Keratinocyte (primary cell): ENCODE measurements around the gene CAPZB. TPM values are rescaled to one million over a fixed set of nuclear protein-coding genes. Genes with fewer than 3 reads are reported as not detected.
A peak's percentile ranks its signal among the peaks of the same experiment; 100 is the strongest.

ENCODE experiments used
- DNase-seq: peaks from one replicate; pipeline ENCODE4 v3.0.0-alpha.2; 2011; ENCODE audit warnings: low read depth, missing footprints, low spot score
- FAIRE-seq: peaks from 2 replicates; lab custom pipeline; 2011; peaks lifted over from hg19 to GRCh38; lab: Jason Lieb, UNC
- H2AFZ ChIP-seq: 2 replicates; pipeline ENCODE4 v1.6.0; 2012; ENCODE audit warnings: low read length, control low read depth, inconsistent platforms; ENCODE audit not compliant: control insufficient read depth
- H3K27ac ChIP-seq: 2 replicates; pipeline ENCODE4 v1.5.1; 2011; ENCODE audit warnings: low read length; ENCODE audit not compliant: control insufficient read depth, insufficient read depth
- H3K27me3 ChIP-seq: 3 replicates; pipeline ENCODE4 v1.6.0; 2011; ENCODE audit warnings: low read length; ENCODE audit not compliant: control insufficient read depth, insufficient read depth; ENCODE audit errors: extremely low read depth
- H3K36me3 ChIP-seq, 2 experiments: 2 replicates in 1 of 2; 3 replicates in 1 of 2; pipeline ENCODE4 v1.5.1; 2011; ENCODE audit warnings: low read length in 2 of 2, mild to moderate bottlenecking in 1 of 2; ENCODE audit not compliant: control insufficient read depth in 2 of 2, insufficient read depth in 2 of 2; ENCODE audit errors: extremely low read depth in 1 of 2
- H3K4me1 ChIP-seq: 3 replicates; pipeline ENCODE4 v1.5.1; 2011; ENCODE audit warnings: low read length; ENCODE audit not compliant: control insufficient read depth, insufficient read depth; ENCODE audit errors: extremely low read depth
- H3K4me2 ChIP-seq: 3 replicates; pipeline ENCODE4 v1.6.0; 2011; ENCODE audit warnings: low read depth, low read length; ENCODE audit not compliant: control insufficient read depth, insufficient read depth; ENCODE audit errors: extremely low read depth
- H3K4me3 ChIP-seq, 3 experiments: fragments of 200-600 bp in 1 of 3; sonication (generic) in 1 of 3; 2 replicates in 2 of 3; 3 replicates in 1 of 3; pipeline ENCODE4 v1.5.1; 2011 to 2016; ENCODE audit warnings: low read length in 3 of 3, mild to moderate bottlenecking in 3 of 3, control low read depth in 2 of 3, inconsistent platforms in 1 of 3, low read depth in 1 of 3, mixed read lengths in 1 of 3, mixed run types in 1 of 3, moderate library complexity in 1 of 3; ENCODE audit not compliant: control insufficient read depth in 2 of 3, insufficient read depth in 2 of 3; ENCODE audit errors: extremely low read depth in 1 of 3
- H3K79me2 ChIP-seq: 2 replicates; pipeline ENCODE4 v1.6.0; 2012; ENCODE audit warnings: low read length; ENCODE audit not compliant: control insufficient read depth, insufficient read depth
- H3K9ac ChIP-seq: 3 replicates; pipeline ENCODE4 v1.6.0; 2011; ENCODE audit warnings: low read length; ENCODE audit not compliant: control insufficient read depth, insufficient read depth; ENCODE audit errors: extremely low read depth
- H3K9me1 ChIP-seq: 3 replicates; pipeline ENCODE4 v1.6.0; 2011; ENCODE audit warnings: low read length; ENCODE audit not compliant: control insufficient read depth, insufficient read depth; ENCODE audit errors: extremely low read depth
- H3K9me3 ChIP-seq: 2 replicates; pipeline ENCODE4 v1.5.1; 2012; ENCODE audit warnings: low read depth, low read length; ENCODE audit not compliant: control insufficient read depth
- H4K20me1 ChIP-seq: 3 replicates; pipeline ENCODE4 v1.6.0; 2011; ENCODE audit warnings: low read length; ENCODE audit not compliant: control insufficient read depth, insufficient read depth; ENCODE audit errors: extremely low read depth
- EZH2 ChIP-seq: IDR thresholded peaks from one replicate; pipeline ENCODE4 v1.6.1; 2012; ENCODE audit warnings: inconsistent platforms, mild to moderate bottlenecking, low read length, moderate library complexity
- dilution Hi-C: fragments of 300-500 bp; cut with MboI; formaldehyde crosslinking; loops from one replicate; pipeline ENCODE4 v1.7.0; 2020; ENCODE audit warnings: low sequenced_read_pairs; ENCODE audit not compliant: extremely low pct_ligation_motif_present
- polyA plus RNA-seq, 5 experiments: library from polyadenylated mRNA; depleted of rRNA in 3 of 5; stranded (reverse) in 3 of 5; stranded (forward) in 1 of 5; unstranded in 1 of 5; fragments of >200 nt; gene quantifications; 1 replicate in 1 of 5; 2 replicates in 3 of 5; 3 replicates in 1 of 5; pipeline versions ENCODE4 v1.2.1 to v1.2.3, GENCODE V29; 2011 to 2012; ENCODE audit warnings: missing spikeins in 2 of 5, low read depth in 1 of 5, low replicate concordance in 1 of 5
- TF ChIP-seq, protein P1 (sequence below), 3 experiments: IDR thresholded peaks in 1 of 3; conservative IDR thresholded peaks in 1 of 3; optimal IDR thresholded peaks in 1 of 3; 2 replicates in 2 of 3; 3 replicates in 1 of 3; pipeline versions ENCODE3 to v1.5.1; 2011; ENCODE audit warnings: low read length in 3 of 3, mild to moderate bottlenecking in 3 of 3, moderate library complexity in 2 of 3, control low read depth in 1 of 3, inconsistent platforms in 1 of 3; ENCODE audit not compliant: insufficient read depth in 2 of 3; ENCODE audit errors: extremely low read depth in 1 of 3

Gene CAPZB
- polyA plus RNA-seq, 1 donor (not counting 4 experiments of a cell fraction or from before 2014, with no cell fraction given) = 193 TPM

DNA sequence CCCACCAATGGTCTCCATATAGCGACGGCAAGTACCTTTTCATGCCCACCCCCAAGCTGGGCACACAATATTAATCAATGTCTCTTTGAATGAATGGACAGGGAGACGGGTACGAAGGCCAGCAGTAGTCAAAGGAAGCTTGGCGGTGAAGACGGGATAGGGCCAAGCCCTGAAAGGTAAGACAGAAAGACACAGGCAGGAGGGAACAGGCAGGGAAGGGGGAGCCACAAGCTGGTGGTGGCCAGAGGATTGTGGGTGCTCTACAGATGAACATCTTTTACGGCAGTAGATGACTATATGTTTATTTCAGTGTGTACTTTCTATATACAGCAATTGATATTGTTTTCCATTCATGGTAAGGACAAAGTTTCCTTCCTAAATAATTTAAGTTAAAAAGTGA, 16.3 kb downstream of the CAPZB start:
- no peaks in the 10 kb centered on the region for H3K27me3 ChIP-seq
- TF ChIP-seq EZH2 = no peak
- TF ChIP-seq, protein P1, sequence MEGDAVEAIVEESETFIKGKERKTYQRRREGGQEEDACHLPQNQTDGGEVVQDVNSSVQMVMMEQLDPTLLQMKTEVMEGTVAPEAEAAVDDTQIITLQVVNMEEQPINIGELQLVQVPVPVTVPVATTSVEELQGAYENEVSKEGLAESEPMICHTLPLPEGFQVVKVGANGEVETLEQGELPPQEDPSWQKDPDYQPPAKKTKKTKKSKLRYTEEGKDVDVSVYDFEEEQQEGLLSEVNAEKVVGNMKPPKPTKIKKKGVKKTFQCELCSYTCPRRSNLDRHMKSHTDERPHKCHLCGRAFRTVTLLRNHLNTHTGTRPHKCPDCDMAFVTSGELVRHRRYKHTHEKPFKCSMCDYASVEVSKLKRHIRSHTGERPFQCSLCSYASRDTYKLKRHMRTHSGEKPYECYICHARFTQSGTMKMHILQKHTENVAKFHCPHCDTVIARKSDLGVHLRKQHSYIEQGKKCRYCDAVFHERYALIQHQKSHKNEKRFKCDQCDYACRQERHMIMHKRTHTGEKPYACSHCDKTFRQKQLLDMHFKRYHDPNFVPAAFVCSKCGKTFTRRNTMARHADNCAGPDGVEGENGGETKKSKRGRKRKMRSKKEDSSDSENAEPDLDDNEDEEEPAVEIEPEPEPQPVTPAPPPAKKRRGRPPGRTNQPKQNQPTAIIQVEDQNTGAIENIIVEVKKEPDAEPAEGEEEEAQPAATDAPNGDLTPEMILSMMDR (optimal IDR thresholded peaks at IDR 0.05 in 1 of 3, IDR thresholded peaks at IDR 0.05 in 1 of 3, conservative IDR thresholded peaks at IDR 0.05 in 1 of 3; ENCODE audit: extremely low read depth in 1 of 3, insufficient read depth in 2 of 3, low read length in 3 of 3) = no peak
- DNase-seq = no peak
- H3K4me2 ChIP-seq = peak overlapping the region; percentile 68
- peaks cover 90% of the 10 kb centered on the region for H3K79me2 ChIP-seq
- FAIRE-seq = no peak
- no peaks in the 10 kb centered on the region for H3K9me3 ChIP-seq
- H3K4me1 ChIP-seq = peaks cover 21% of the 10 kb centered on the region
- H3K36me3 ChIP-seq = peaks cover 6 to 19% of the 10 kb centered on the region in 2 experiments
- peaks cover 7% of the 10 kb centered on the region for H3K9me1 ChIP-seq
- H2AFZ ChIP-seq = no peak overlapping the region
- H3K4me3 ChIP-seq = no peak overlapping the region
- H3K9ac ChIP-seq = peak overlapping the region; percentile 42
- H4K20me1 ChIP-seq = peaks cover 41% of the 10 kb centered on the region
- dilution Hi-C loops = no loop called here
- peak overlapping the region; percentile 41 for H3K27ac ChIP-seq

DNA sequence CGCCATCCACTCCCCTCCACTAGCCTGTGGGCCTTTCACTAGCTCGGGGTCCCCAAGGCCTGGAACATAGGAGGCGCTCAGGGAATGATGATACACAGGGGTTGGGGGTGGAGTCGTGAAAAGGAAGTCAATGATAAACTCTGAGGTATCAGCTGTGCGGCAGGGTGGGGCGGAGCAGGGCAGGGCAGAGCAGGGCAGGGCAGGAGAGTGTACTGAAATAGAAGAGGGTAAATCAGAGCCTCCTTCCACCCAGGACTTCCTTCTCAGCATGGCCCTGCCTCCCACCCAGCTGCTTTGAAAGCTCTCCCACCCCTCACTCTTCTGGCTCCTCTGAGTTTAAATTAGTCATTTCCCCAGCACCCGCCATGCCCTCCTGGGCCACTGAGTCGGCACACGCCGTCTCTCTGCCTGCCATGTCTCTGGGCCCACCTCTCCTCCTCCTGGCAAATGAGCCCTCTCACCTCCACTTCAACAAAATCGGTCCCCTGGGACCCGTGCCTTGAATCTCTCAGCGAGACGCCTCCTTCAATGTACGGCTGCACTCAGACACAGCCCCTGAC, 16.9 kb downstream of the CAPZB start:
- H4K20me1 ChIP-seq = peaks cover 41% of the 10 kb centered on the region
- H3K27me3 ChIP-seq = no peaks in the 10 kb centered on the region
- H3K27ac ChIP-seq = peak overlapping the region; percentile 41
- peaks cover 6 to 19% of the 10 kb centered on the region in 2 experiments for H3K36me3 ChIP-seq
- no peak overlapping the region for H2AFZ ChIP-seq
- peak overlapping the region; percentile 68 for H3K4me2 ChIP-seq
- no peaks in the 10 kb centered on the region for H3K9me3 ChIP-seq
- DNase-seq = no peak
- H3K9ac ChIP-seq = peak overlapping the region; percentile 42
- peaks cover 90% of the 10 kb centered on the region for H3K79me2 ChIP-seq
- TF ChIP-seq, protein P1 (optimal IDR thresholded peaks at IDR 0.05 in 1 of 3, IDR thresholded peaks at IDR 0.05 in 1 of 3, conservative IDR thresholded peaks at IDR 0.05 in 1 of 3; ENCODE audit: extremely low read depth in 1 of 3, insufficient read depth in 2 of 3, low read length in 3 of 3) = peak in 1 of 3 experiments; percentile 28
- no peak for TF ChIP-seq EZH2
- H3K9me1 ChIP-seq = peaks cover 7% of the 10 kb centered on the region
- peaks cover 21% of the 10 kb centered on the region for H3K4me1 ChIP-seq
- H3K4me3 ChIP-seq = peak overlapping the region in 1 of 3 experiments; percentile 13
- dilution Hi-C loops = no loop called here
- FAIRE-seq = peak; percentile 26
